SK-N-DZ (cell line): ENCODE data around the gene DBX2.
"Not testable (repeated sequence)": the region's sequence is repeated elsewhere in the genome, so short reads cannot be mapped to it uniquely, and the experiment has no call there.

Source experiments
- DNase-seq: peaks from one replicate; pipeline ENCODE4 v3.0.0-alpha.2; 2015; ENCODE audit warnings: low spot score

DBX2 gene

DNA sequence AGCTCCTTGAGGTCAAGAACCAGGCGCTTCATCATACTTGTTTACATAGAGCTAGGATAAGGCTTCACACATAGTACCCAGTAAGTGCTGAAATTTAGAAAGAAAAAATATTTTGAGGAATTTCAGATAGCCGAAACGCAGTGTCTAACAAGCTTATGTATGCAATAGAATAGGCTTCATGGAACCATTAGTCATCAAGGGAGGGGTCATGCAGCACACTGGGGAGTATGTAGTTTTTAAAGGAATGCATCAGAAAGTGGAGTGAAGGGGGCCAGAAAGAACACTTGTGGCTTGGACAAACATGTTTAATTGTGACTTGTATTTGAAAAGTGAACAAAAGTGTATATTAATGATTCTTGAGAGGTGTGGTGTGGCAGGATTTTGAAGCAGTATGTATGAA, 38.1 kb downstream of the DBX2 start:
- DNase-seq: no peak

DNA sequence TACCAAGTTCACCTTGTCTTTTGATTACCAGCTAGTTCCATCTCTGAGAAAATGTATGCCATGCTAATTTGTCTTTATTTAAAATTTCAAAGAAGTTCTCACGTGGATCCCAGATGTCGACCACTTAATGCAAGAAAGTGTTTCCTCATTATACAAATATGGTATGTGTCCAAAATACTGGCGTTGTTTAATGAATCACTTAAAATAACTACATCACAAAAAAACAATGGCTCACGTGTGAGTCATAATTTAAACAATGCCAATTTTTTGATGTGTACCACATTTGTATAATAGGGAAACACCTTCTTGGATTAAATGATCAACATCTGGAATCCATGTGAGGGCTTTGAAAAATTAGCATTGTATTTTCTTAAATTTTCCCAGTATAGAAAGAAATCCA, 40.8 kb downstream of the DBX2 start:
- DNase-seq: no peak

- no peak for DNase-seq
Observed at GRCh38 chr12:45008211-45008610, 42.7 kb downstream of the DBX2 start.

DNA sequence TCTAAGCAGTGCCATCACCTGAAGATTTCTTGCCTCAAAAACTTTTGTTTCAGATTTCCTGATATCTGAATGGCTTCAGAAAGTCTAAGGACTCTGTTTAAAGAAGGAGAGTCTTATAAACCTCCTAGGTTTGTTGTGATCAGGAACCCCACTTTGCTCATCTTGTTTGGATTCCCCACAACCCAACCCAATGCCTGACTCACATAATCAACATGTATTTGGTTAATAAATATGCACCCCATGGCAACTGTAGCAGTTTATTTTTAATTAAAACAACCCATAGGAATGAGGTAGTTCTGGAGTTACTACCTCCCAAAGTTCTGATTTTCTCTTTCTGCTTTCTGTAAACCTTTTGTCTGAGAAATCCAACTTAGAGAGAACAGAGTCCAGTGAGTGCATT, 51.5 kb downstream of the DBX2 start:
- DNase-seq: no peak

- DNase-seq: no peak
Observed at GRCh38 chr12:44993161-44993560, 57.7 kb downstream of the DBX2 start.

DNA sequence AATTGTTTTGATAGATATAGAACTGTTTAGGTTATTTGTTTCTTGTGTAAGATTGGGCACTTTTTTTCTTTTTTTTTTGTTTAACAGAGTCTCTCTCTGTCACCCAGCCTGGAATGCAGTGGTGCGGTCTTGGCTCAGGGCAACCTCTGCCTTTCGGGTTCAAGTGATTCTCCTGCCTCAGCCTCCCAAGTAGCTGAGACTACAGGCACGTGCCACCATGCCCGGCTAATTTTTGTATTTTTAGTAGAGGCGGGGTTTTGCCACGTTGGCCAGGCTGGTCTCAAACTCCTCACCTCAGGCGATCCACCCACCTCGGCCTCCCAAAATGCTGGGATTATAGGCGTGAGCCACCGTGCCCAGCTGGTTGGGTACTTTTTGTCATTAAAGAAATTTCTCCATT, 66.0 kb downstream of the DBX2 start:
- not testable (repeated sequence) for DNase-seq

GRCh38 chr12:44979918-44980317, 71.0 kb downstream of the DBX2 start:
- DNase-seq: no peak

DNA sequence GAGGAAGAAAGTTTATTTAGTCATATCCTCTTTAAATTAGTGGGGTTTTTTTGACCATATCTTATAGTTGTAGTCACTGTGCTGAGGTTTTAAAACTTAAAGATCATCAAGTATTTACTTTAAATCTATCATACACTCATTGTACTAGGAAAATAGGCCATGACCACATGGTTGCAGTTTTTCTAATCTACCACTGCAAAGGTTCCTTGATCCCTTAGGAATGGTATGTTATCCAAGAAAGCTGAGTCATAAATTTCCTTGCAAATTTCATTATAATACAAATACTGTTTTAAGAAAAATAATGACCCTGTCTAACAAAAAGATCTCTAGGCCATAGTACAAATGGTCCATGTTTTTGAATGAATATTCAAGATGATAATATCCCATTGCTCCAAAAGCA, 74.7 kb downstream of the DBX2 start:
- DNase-seq: no peak

- peak; percentile 20 for DNase-seq
Observed at GRCh38 chr12:44972746-44973421, 78.0 kb downstream of the DBX2 start.

- no peak for DNase-seq
Observed at GRCh38 chr12:44968965-44969364, 81.9 kb downstream of the DBX2 start.
